Psoas muscle (tissue), 8 donors: Measurements from ENCODE around the gene GET4. TPM values are rescaled to one million over a fixed set of nuclear protein-coding genes. Genes with fewer than 3 reads are reported as not detected.

Source experiments
- ATAC-seq, 4 donors: fragments of 200-7000 bp; cut with Tn5 transposase; one replicate each; pipeline ENCODE4 v1.9.1; 2020; ENCODE audit warnings: moderate library complexity in 3 of 4, mild to moderate bottlenecking in 2 of 4
- DNase-seq, 2 donors: peaks; one replicate each; pipeline ENCODE4 v3.0.0-alpha.2; 2020
- H3K27ac ChIP-seq: fragments of 200-600 bp; one replicate; pipeline ENCODE4 v1.8.0; 2022
- H3K27me3 ChIP-seq, 3 donors: fragments of 200-600 bp in 1 of 3; one replicate each; pipeline versions ENCODE4 v1.6.1 to v1.8.0; 2013 to 2022; ENCODE audit warnings: low read length in 2 of 3, mild to moderate bottlenecking in 2 of 3, moderate library complexity in 1 of 3; ENCODE audit not compliant: insufficient read depth in 3 of 3
- H3K36me3 ChIP-seq, 2 donors: fragments of 200-600 bp in 1 of 2; one replicate each; pipeline versions ENCODE4 v1.6.1 to v1.8.0; 2013 to 2022; ENCODE audit warnings: low read depth in 1 of 2, mild to moderate bottlenecking in 1 of 2, moderate library complexity in 1 of 2; ENCODE audit not compliant: insufficient read depth in 1 of 2
- H3K4me1 ChIP-seq: fragments of 200-600 bp; one replicate; pipeline ENCODE4 v1.8.0; 2022
- H3K4me3 ChIP-seq: fragments of 200-600 bp; one replicate; pipeline ENCODE4 v1.8.0; 2022; ENCODE audit warnings: mild to moderate bottlenecking
- H3K9me3 ChIP-seq: fragments of 200-600 bp; one replicate; pipeline ENCODE4 v1.8.0; 2022
- CTCF ChIP-seq: fragments of 200-600 bp; IDR thresholded peaks from one replicate; pipeline ENCODE4 v1.8.0; 2022; ENCODE audit warnings: antibody characterized with exemption
- WGBS, 3 donors: extraction: QIAGEN DNeasy Blood & Tissue Kit; methylation state at CpG; one replicate each; pipeline versions ENCODE4 v1.1.6 to v1.1.7; 2013; 5-methylcytosine and 5-hydroxymethylcytosine counted together
- intact Hi-C, 2 donors: fragments of 100-400 bp; cut with DNase I; formaldehyde crosslinking; loops; one replicate each; pipeline versions ENCODE4 v1.11.0 to v1.14.2; 2022
- polyA plus RNA-seq, 3 donors: library from polyadenylated mRNA; stranded (reverse); fragments of 200-250 nt; gene quantifications; one replicate each; pipeline ENCODE4 v1.2.3, GENCODE V29; 2013
- total RNA-seq, 4 donors: library from RNA; stranded (reverse); fragmentation: NEBNext Ultra II Directional in 2 of 4; extraction: Animal tissue kit (Norgen Biotek cat#: 25700) in 2 of 4; gene quantifications; one replicate each; pipeline versions ENCODE4 v1.2.1 to v1.2.4, GENCODE V29; 2021 to 2023
- donor health status: healthy with polysubstance abuse.
- donor health status: DM: no; HTN: no; CAD: no; lungs with moderate emphysema.
- donor health status: Bipolar disorder and iron deficiency.
- donor health status: healthy.
- donor health status: DM: yes; HTN: yes; CAD: no.
- donor health status: DM: no; HTN: no; CAD: no.
- donor health status: DM: no; HTN: no; CAD: no.
- donor health status: DM: yes; HTN: yes; CAD: no.

GET4 gene
- total and polyA plus RNA-seq, 7 donors: 27.3 to 51.1 (median 36.8) TPM

DNA sequence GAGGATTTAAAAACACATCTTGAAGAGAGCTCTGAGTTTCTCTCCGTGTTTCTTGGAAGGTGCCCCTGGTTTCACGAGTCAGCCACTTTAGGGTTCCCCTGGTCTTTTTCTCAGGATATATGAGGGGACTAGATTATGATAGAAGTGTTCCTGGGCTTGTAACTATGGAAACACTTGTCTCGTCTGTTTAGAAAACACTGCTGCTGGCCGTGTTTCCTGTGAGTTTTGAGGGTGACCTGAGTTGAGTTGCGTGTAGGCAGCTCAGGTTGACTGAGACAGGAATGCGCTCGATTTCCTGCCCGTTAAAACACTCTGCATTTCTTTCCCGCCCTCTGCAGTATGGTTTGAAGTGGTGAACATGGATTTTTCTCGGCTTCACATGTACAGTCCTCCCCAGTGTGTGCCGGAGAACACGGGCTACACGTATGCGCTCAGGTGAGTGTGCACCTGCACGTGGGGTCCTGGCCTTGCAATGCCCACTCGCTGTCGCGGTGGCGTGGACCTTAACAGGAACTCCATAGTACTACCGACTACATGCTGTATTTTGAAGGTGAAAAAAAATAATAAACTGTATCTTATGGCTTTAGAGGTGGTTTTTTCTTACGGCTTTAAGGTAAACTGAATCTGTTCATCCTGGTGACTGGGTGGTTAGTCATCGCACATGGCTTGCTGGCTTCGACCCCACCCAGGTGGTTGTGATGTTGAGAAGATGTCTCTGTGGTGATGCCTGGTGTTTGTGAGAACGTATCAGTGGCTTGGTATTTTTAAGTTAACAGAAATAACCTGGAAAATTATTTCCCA, 44.0 kb upstream of the GET4 start, which contains the start of gene SUN1:
Gene SUN1 (plus strand): TSS at position 310 of the 801 bp plus-strand sequence. CDS start 49 bp downstream, at position 359.
- Histone ChIP-seq H3K4me1 (peaks cover 91% of the 10 kb centered on the region), H3K36me3 (peaks cover 0 to 8% of the 10 kb centered on the region in 2 donors), H3K27ac (peak within 1 kb of the TSS; percentile 96), H3K27me3 (no peaks in the 10 kb centered on the region), H3K9me3 (no peaks in the 10 kb centered on the region), H3K4me3 (peak within 1 kb of the TSS; percentile 54)
- WGBS, 3 donors: 43 to 54% (median 53%) methylated on average over 24 of the region's 24 CpGs
- no peak for TF ChIP-seq CTCF
- DNase-seq (no peak), ATAC-seq (peak in 3 of 4 donors; percentile 30 to 45 (median 39))
- intact Hi-C loops: no loop called here

DNA sequence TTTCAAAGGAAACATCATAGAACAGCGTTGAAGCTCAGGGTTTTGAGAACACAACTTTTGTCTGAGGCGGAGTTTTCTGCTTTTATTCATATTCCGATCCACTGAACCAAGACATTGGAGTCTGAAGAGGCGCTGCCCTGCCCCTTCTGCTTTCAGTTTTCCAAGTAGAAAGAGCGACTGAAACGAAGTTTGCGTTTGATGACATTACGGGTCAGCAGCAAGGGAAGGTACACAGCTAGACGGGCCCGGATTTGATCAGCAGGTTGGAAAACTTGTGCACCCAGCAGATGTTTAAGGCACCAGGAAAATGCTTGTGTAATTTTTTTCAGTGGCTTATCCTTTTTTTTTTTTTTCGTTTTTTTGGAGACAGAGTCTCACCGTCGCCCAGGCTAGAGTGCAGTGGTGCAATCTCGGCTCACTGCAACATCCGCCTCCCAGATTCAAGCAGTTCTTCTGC, 43.4 kb upstream of the GET4 start:
- H3K9me3 ChIP-seq: no peaks in the 10 kb centered on the region
- ATAC-seq (no peak), DNase-seq (no peak)
- peaks cover 0 to 12% of the 10 kb centered on the region in 2 donors for H3K36me3 ChIP-seq
- no peaks in the 10 kb centered on the region for H3K27me3 ChIP-seq
- no peak overlapping the region for H3K4me3 ChIP-seq
- peaks cover 91% of the 10 kb centered on the region for H3K4me1 ChIP-seq
- intact Hi-C loops: no loop called here
- WGBS, 3 donors: 86 to 91% (median 86%) methylated on average over 15 of the region's 15 CpGs
- TF ChIP-seq CTCF: no peak
- peak overlapping the region; percentile 96 for H3K27ac ChIP-seq

- no peaks in the 10 kb centered on the region for H3K9me3 ChIP-seq
- no peak for DNase-seq
- intact Hi-C loops: no loop called here
- peaks cover 92% of the 10 kb centered on the region for H3K4me1 ChIP-seq
- H3K27me3 ChIP-seq: no peaks in the 10 kb centered on the region
- H3K4me3 ChIP-seq: no peak overlapping the region
- peak overlapping the region; percentile 96 for H3K27ac ChIP-seq
- H3K36me3 ChIP-seq: peaks cover 0 to 15% of the 10 kb centered on the region in 2 donors
- ATAC-seq: no peak
- 71 to 92% (median 78%) methylated on average over 8 of the region's 8 CpGs for WGBS, 3 donors
- TF ChIP-seq CTCF: no peak
These were observed 42.6 kb upstream of the GET4 start for GRCh38 chr7:833601-834258.

DNA sequence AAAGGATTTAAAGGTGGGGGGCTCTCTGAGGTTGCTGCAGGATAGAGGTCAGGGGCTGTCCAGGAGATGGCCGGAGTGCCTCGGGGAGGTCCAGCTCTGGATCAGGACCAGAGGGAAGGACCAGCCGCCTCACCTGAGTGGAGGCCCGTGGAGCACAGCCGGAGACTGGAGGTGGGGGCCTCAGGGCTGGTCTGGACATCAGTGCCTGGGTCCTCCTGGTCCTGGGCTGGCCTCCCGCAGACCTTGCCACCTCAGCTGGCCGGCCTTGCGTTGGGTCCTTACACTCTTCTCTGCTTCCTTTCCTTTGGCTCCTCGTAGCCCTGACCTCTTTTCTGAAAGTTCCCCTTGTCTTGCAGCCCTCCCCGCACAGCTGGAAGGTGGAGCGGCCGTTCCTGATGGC, 42.1 kb upstream of the GET4 start:
- no peaks in the 10 kb centered on the region for H3K27me3 ChIP-seq
- ATAC-seq (no peak), DNase-seq (no peak)
- intact Hi-C loops: no loop called here
- WGBS, 3 donors: 88 to 92% (median 91%) methylated on average over 12 of the region's 12 CpGs
- H3K9me3 ChIP-seq: no peaks in the 10 kb centered on the region
- H3K36me3 ChIP-seq: peaks cover 0 to 20% of the 10 kb centered on the region in 2 donors
- peak overlapping the region; percentile 96 for H3K27ac ChIP-seq
- peaks cover 90% of the 10 kb centered on the region for H3K4me1 ChIP-seq
- no peak for TF ChIP-seq CTCF
- no peak overlapping the region for H3K4me3 ChIP-seq
